HG03103 (cell line): ENCODE results near the gene ZC3H18.

Experiments
- ATAC-seq: cut with Tn5 transposase; IDR thresholded peaks from one replicate; pipeline ENCODE4 v1.9.1; 2021; ENCODE audit warnings: low read depth; ENCODE audit not compliant: unreplicated experiment

Gene ZC3H18

GRCh38 chr16:88578446-88579313 lies 8.5 kb downstream of the ZC3H18 start:
- no peak for ATAC-seq

- ATAC-seq = no peak
These were observed 10.2 kb downstream of the ZC3H18 start for GRCh38 chr16:88580371-88580770.

DNA sequence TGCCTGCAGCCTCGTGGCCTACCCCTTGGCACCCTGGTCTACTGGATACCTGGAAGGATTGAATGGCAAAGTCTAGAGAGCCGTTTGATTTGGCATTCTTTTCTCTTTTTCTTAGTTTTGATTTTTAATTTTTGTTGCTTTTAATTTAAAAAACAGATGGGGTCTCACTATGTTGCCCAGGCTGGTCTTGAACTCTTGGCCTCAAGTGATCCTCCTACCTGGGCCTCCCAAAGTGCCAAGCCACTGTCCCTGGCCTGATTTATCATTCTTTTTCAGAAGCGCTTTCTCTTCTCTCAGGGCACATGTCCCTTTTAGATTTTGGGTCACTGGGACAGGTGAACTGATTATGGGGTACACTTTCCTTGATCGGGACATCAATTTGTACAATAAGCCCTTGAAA lies 10.8 kb downstream of the ZC3H18 start:
- no peak for ATAC-seq

- ATAC-seq = no peak
These were observed 12.8 kb downstream of the ZC3H18 start for GRCh38 chr16:88582912-88583575.

DNA sequence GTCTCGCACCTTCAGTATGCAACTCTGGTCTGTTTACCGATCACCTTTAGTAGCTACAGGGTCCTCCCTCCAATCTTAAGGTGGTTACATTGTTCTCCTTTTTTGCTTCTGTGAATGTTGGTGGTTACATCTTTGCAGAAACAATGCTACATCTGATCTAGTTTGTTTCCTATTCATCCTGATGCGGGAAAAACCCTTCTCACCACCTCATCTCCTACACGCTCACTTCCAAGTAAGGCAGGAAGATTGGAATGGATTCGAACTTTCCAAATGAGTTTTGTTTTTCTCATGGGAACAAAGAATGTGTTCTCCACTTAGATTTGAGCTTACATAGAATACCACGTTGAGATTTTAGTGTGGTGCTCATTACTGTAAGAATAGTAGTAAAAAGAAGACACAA lies 14.5 kb downstream of the ZC3H18 start:
- ATAC-seq = no peak

- ATAC-seq = no peak
These were observed 15.1 kb downstream of the ZC3H18 start for GRCh38 chr16:88585269-88585668.

- no peak for ATAC-seq
These were observed 15.9 kb downstream of the ZC3H18 start for GRCh38 chr16:88585927-88586581.

DNA sequence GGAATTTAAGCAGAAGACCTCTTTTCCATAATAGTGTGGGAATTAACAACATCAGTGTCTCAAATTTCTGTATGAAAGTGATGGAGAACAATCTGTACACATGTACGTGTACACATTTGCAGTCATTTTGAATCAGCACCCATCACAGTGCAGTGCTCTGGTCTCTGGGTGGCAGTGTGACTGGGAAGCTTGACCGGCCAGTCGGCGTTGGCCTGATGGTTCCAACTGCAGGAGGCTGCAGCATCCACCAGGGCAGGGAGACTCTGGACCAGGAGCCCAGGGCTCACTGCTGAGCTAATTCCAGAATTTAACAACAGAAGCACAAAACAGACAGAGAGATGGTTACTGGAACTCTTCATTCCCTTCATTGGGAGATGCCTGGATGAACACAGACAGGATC lies 17.9 kb downstream of the ZC3H18 start:
- ATAC-seq = no peak

DNA sequence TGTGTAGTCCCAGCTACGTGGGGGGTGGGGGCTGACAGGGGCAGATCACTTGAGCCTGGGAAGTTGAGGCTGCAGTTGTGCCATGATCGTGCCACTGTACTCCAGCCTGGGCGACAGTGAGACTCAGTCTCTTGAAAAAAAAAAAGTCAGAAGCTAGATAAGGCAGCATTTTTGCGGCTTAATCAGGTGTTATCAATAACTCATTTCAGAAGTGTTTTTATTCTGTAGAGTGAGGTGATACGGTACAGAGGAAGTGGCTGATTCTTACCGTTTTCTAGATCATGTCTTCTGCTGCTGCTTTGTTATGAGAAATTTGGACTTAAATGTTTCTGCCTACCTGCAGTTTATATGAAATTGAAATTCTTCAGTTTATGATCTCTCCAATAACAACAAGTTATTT lies 18.6 kb downstream of the ZC3H18 start:
- no peak for ATAC-seq

- ATAC-seq = no peak
These were observed 19.2 kb downstream of the ZC3H18 start for GRCh38 chr16:88589441-88589840.

GRCh38 chr16:88591577-88592021 lies 21.4 kb downstream of the ZC3H18 start:
- no peak for ATAC-seq

GRCh38 chr16:88593061-88593460 lies 22.9 kb downstream of the ZC3H18 start:
- no peak for ATAC-seq

GRCh38 chr16:88593489-88593888 lies 23.3 kb downstream of the ZC3H18 start:
- ATAC-seq = no peak

DNA sequence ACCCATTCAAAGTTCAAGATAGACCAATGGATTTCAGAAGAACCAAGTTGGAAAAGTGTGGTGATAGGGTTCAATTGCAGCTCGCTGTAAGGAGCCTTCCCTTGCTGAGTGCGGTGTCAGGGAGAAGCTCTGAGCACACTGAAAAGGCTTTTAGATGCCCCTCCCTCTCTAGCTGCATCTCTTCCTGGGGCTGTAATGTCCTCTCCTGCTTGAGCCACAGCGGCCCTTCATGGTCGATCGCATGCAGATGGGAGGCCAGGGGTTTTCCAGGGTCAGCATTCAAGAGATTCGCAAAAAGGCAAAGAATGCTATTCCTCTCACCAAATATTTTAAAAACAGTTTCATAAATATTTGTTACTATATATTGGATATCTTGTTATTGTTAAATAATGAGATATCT lies 23.7 kb downstream of the ZC3H18 start:
- no peak for ATAC-seq

- no peak for ATAC-seq
These were observed 24.9 kb downstream of the ZC3H18 start for GRCh38 chr16:88595101-88595500.

DNA sequence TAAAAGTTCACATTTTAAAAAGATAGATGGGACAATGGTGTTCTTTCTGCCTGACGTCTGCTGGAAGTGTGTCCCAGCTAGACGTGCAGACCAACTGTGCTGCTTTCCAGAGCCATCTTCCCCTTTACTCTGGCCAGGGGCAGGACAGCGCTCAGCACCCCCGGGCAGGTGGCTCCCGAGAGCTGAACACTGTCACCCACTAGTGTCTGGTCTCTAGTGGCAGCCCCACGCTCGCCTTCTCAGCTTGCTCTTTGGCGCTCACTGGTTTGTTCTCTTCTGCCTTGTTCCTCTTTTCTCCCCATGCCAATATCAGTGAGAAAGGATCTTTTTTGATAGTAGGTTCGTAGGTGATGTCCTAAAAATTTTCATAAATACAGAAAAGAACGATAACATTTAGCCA lies 25.7 kb downstream of the ZC3H18 start:
- no peak for ATAC-seq

DNA sequence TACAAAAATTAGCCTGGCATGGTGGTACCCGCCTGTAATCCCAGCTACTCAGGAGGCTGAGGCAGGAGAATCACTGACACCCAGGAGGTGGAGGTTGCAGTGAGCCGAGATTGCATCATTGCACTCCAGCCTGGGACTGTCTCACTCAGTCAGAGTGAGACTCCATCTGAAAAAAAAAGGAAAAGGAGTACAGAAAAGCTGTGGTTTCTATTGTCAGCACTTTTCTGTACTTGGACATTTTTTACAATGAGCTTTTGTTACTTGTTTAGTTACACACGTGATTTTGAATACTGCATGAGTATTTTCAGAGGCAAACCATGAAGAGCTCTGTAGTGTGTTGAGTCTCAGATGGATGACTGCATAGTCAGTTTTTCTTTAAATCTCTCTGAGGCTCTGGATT lies 26.3 kb downstream of the ZC3H18 start:
- ATAC-seq = no peak

- no peak for ATAC-seq
These were observed 27.8 kb downstream of the ZC3H18 start for GRCh38 chr16:88597856-88598491.

DNA sequence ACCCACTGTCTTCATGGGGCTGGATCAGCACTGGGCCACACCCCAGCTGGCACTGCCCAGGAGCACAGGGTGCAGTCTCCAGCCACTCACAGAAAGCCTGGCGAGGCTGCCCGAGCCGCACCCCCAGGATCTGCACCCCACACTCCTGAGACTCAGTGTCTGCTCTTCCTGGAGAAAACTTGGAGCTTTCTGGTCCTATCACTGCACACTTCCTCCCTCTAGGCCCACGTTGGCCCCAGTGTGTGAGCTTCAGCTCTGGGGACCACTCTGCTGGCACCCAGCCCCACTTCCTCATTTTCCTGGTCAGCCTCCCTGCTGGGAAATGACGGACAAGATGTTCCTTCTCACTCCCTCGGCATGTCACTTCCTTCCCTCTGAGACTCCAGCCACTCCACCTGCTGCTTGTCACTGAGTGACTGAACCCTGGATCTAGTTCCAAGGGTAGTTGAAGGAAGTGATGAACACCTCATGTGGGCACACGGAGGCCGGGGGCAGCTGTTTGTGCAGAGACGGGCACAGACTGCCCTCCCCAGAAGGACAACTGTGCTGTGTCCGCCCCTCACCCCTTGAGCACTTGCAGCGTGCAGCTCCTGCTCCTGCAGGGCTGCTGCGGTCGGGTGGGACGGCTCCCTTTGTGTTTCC lies 29.0 kb downstream of the ZC3H18 start:
- no peak for ATAC-seq

DNA sequence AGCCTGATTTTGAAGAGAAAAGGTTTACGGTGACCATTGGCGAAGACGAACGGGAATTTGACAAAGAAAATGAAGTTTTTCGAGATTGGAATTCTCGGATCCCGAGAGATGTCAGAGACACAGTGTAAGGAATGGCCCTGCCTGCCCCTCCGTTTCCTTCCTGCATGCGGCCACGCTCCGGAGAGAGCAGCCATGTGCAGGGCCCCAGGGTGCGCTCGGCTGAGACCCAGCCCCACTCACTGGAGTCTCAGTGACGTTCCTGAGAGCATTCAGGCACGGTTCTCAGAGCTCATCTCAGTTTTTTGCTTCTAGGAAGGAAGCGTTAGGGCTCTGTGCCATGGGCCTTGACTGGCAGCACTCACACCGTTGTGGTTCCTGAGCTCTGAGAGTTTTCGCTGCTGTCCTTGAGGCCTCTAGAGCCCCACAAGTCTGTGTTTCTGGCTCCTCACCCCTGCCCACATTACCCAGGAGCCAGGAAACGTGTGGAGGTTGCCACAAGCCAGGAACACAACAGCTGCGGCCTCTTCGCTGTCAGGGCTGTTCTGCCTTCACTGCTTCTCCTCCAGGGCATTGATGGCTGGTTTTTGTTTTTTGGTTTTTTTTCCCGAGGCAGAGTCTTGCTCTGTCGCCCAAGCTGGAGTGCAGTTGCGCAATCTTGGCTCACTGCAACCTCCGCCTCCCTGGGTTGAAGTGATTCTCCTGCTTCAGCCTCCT lies 29.8 kb downstream of the ZC3H18 start:
- ATAC-seq = no peak
